NCI-H128 (cell line): Measurements from ENCODE around the gene THAP10.
"Not testable (repeated sequence)": the region's sequence is repeated elsewhere in the genome, so short reads cannot be mapped to it uniquely, and the experiment has no call there.

Experiments
- DNase-seq: peaks from one replicate; lab custom pipeline; 2025; ENCODE audit not compliant: unreplicated experiment; lab: John Stamatoyannopoulos, UW

THAP10 gene

GRCh38 chr15:70892002-70892911 is at the start of gene THAP10, which contains the start of gene LRRC49:
THAP10 (minus strand) TSS chr15:70892433; CDS start chr15:70892272, 161 bp downstream.
LRRC49 (plus strand) TSS chr15:70892826; CDS start chr15:70892895, 69 bp downstream.
- peak; percentile 82 for DNase-seq

GRCh38 chr15:70936326-70936725 is 44.1 kb upstream of the THAP10 start:
- DNase-seq = peak; percentile 39

GRCh38 chr15:70935631-70936030 is 43.4 kb upstream of the THAP10 start:
- no peak for DNase-seq

- DNase-seq = no peak
Measured at GRCh38 chr15:70933411-70933810, 41.2 kb upstream of the THAP10 start.

GRCh38 chr15:70932397-70932796 is 40.2 kb upstream of the THAP10 start:
- no peak for DNase-seq

- DNase-seq = no peak
Measured at GRCh38 chr15:70931821-70932220, 39.6 kb upstream of the THAP10 start.

GRCh38 chr15:70926914-70927313 is 34.7 kb upstream of the THAP10 start:
- DNase-seq = not testable (repeated sequence)

- no peak for DNase-seq
Measured at GRCh38 chr15:70923311-70924080, 31.3 kb upstream of the THAP10 start.

GRCh38 chr15:70922119-70922518 is 29.9 kb upstream of the THAP10 start:
- no peak for DNase-seq

- DNase-seq = no peak
Measured at GRCh38 chr15:70920981-70921696, 28.9 kb upstream of the THAP10 start.

GRCh38 chr15:70917955-70918354 is 25.7 kb upstream of the THAP10 start:
- DNase-seq = no peak

- no peak for DNase-seq
Measured at GRCh38 chr15:70916531-70916930, 24.3 kb upstream of the THAP10 start.

GRCh38 chr15:70912187-70912586 is 20.0 kb upstream of the THAP10 start:
- DNase-seq = no peak

GRCh38 chr15:70910958-70911357 is 18.7 kb upstream of the THAP10 start:
- DNase-seq = no peak

- no peak for DNase-seq
Measured at GRCh38 chr15:70907784-70908471, 15.7 kb upstream of the THAP10 start.

- DNase-seq = no peak
Measured at GRCh38 chr15:70906842-70907241, 14.6 kb upstream of the THAP10 start.

- DNase-seq = no peak
Measured at GRCh38 chr15:70902107-70902506, 9.9 kb upstream of the THAP10 start.

GRCh38 chr15:70892912-70893560 is 803 bp upstream of the THAP10 start:
- no peak for DNase-seq

GRCh38 chr15:70882361-70882760 is 9.9 kb downstream of the THAP10 start:
- DNase-seq = no peak

- DNase-seq = no peak
Measured at GRCh38 chr15:70880781-70881180, 11.5 kb downstream of the THAP10 start.
